GM19438 (cell line): ENCODE measurements around the gene ABCC10.
"Not testable (repeated sequence)": the region's sequence is repeated elsewhere in the genome, so short reads cannot be mapped to it uniquely, and the experiment has no call there.

Experiments
- ATAC-seq: cut with Tn5 transposase; IDR thresholded peaks from one replicate; pipeline ENCODE4 v1.9.1; 2021; ENCODE audit warnings: low read depth; ENCODE audit not compliant: unreplicated experiment

The ABCC10 gene

GRCh38 chr6:43405354-43405753, 22.0 kb upstream of the ABCC10 start:
- no peak for ATAC-seq

DNA sequence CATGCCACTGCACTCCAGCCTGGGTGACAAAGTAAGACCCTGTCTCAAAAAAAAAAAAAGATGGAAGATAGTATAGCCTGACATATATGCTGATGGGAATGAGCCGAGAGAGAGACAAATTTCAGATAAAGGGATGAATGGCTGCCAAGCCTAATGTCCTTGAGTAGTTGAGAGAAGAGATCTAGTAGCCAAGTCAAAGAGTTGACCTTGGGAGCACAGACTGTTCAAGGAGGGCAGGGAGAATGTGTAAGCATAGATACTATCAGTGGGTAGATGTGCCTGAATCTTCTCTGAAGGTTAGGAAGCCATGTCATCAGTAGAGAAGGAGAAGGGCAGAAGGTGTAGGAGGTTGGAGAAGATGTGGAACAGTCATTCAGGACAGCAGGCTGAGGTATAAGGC, 20.0 kb upstream of the ABCC10 start:
- ATAC-seq, result no peak

DNA sequence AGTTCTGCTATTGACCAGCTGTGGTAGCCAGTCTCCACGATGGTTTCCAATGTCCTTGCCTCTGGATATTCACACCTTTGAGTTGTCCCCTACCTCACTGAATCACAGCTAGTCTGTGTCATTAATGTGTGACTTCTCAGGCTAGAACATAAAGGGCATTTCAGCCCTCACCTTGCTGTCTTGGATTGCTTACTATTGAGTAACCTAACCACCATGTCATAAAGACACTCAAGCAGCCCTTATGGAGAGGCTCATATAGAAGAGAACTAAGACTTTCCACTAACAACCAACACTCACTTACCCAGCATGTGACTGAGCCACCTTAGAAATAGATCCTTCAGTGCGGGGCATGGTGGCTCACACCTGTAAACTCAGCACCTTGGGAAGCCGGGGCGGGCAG, 19.1 kb upstream of the ABCC10 start:
- ATAC-seq, result no peak

GRCh38 chr6:43410776-43411175, 16.6 kb upstream of the ABCC10 start:
- not testable (repeated sequence) for ATAC-seq

- ATAC-seq, result no peak
Measured at GRCh38 chr6:43412541-43412940, 14.8 kb upstream of the ABCC10 start.

DNA sequence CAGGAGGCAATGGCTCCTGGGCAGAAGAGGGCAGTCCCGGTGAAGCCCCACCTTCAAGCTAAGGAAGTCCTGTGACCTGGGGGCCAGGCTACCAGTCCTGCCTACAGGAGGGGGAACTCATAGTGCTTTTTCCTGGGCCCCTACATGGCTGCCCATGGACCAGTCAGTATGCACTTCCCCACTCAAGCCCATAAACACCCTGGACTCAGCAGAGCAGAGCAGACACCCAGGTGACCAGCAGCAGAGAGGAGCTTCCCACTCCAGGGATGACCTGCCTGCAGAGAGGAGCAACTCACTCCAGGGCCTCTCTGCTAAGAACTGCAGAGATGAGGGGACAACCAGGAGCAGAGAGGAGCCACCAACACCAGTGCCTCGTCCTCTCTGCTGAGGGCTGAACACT, 14.3 kb upstream of the ABCC10 start:
- ATAC-seq, result no peak

GRCh38 chr6:43415275-43415674, 12.1 kb upstream of the ABCC10 start:
- ATAC-seq, result not testable (repeated sequence)

GRCh38 chr6:43416935-43417334, 10.4 kb upstream of the ABCC10 start:
- ATAC-seq, result no peak

DNA sequence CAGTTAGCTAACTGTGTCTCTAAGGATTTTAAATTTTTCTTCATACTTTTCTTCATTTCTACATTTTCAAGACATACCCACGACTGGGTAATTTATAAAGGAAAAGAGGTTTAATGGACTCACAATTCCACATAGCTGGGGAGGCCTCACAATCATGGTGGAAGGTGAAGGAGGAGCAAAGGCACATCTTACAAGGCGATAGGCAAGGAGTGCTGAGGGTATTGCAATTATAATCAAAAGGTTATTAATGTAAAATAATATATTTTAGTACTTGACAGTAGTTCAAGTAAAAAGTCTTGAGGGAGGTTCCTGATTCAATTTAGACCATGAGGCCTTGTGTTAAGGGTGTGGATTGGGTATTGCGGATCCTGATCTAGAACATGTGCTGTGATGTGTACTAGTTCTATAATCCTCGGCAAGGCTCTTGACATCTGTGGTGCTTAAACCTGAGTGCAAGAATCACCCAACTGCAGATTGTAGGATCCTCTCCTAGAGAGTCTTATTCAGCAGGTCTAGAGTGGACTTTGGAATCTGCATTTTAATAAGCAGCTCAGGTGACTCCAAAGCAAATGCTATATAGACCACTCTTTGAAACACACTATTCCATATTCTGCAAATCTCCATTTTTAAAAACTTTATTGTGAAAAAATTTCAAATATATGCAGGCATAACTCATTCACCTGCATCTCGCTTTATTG, 7.2 kb upstream of the ABCC10 start:
- no peak for ATAC-seq

DNA sequence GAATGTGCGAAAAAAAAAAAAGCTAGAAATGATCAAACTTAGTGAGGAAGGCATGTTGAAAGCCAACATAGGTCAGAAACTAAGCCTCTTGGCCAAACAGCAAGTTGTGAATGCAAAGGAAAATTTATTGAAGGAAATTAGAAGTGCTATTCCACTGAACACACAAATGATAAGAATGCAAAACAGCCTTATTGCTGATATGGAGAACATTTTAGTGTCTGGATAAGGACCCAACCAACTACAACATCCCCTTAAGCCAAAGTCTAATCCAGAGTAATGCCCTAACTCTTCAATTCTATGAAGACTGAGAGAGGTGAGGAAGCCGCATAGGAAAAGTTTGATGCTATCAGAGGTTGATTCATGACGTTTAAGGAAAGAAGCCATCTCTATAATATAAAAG, 5.5 kb upstream of the ABCC10 start:
- ATAC-seq, result no peak

DNA sequence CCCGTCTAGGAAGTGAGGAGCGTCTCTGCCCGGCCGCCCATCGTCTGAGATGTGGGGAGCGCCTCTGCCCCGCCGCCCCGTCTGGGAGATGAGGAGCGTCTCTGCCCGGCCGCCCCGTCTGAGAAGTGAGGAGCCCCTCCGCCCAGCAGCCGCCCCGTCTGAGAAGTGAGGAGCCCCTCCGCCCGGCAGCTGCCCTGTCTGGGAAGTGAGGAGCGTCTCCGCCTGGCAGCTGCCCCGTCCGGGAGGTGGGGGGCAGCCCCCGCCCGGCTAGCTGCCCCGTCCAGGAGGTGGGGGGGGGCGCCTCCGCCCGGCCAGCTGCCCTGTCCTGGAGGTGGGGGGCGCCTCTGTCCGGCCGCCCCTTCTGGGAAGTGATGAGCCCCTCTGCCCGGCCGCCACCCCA, 2.3 kb upstream of the ABCC10 start:
- ATAC-seq, result not testable (repeated sequence)

- ATAC-seq, result peak; percentile 7
Measured at GRCh38 chr6:43426928-43427405, 374 bp upstream of the ABCC10 start.

GRCh38 chr6:43428112-43428570, 800 bp downstream of the ABCC10 start:
- no peak for ATAC-seq

- ATAC-seq, result no peak
Measured at GRCh38 chr6:43428874-43429273, 1.5 kb downstream of the ABCC10 start.

GRCh38 chr6:43432009-43432945, 4.9 kb downstream of the ABCC10 start:
- no peak for ATAC-seq

DNA sequence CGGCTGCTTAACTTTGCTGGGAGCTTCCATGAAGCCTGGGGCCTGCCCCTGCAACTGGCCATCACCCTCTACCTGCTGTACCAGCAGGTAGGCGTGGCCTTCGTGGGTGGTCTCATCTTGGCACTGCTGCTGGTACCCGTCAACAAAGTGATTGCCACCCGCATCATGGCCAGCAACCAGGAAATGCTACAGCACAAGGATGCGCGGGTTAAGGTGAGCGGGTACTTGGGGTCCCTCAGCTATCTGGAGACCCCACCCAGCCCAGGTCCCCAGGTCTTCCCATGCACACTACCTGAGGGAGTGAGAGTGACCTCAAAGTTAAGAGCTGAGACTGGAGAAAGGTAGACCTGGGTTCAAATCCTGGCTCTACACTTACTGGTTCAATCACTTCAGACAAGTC, 5.8 kb downstream of the ABCC10 start:
- no peak for ATAC-seq

- no peak for ATAC-seq
Measured at GRCh38 chr6:43434001-43434840, 6.9 kb downstream of the ABCC10 start.

DNA sequence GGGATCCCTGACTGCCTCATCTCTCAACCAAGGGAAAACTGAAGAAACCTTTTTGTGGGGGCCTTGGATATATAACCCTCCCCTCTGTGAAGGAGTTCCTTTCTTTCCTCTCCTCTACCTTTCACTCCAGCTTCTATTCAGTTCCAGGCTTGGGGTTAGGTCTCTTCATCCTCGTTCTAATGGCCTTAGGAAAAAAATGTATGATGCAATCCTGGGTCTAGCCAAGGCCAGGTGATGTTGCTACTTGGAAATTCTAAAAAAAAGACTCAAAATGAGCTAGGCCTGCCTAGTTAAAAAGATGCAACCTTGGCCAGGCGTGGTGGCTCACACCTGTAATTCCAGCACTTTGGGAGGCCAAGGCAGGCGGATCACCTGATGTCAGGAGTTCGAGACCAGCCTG, 7.6 kb downstream of the ABCC10 start:
- no peak for ATAC-seq

- no peak for ATAC-seq
Measured at GRCh38 chr6:43435682-43436437, 8.5 kb downstream of the ABCC10 start.
